PC-9 (cell line): Measurements from ENCODE around the gene POU6F2. TPM values are rescaled to one million over a fixed set of nuclear protein-coding genes. Genes with fewer than 3 reads are reported as not detected.

Experiments
- BruUV-seq: library from RNA; stranded (reverse); fragments of 400-500 nt; replicated peaks from 2 replicates; lab custom pipeline; 2021; lab: Mats Ljungman, UMichigan
- CTCF ChIA-PET: fragments of 300-600 bp; sonication (Branson Sonifier 250); formaldehyde crosslinking; loops from one replicate; lab custom pipeline; 2022; ENCODE audit warnings: antibody characterized with exemption; lab: Charles Lee
- POLR2A ChIA-PET: fragments of 300-600 bp; sonication (Branson Sonifier 250); formaldehyde crosslinking; loops from one replicate; lab custom pipeline; 2022; ENCODE audit warnings: antibody characterized with exemption; ENCODE audit not compliant: unreplicated experiment; lab: Charles Lee
- DNase-seq, 2 experiments: peaks; one replicate each; pipeline versions ENCODE4 v3.0.0 to v3.0.0-alpha.2; 2015 to 2022; ENCODE audit warnings: mixed read lengths in 1 of 2
- H2AFZ ChIP-seq: fragments of 200-600 bp; sonication (generic); 2 replicates; pipeline ENCODE4 v1.8.1; 2017; ENCODE audit warnings: antibody characterized with exemption
- H3F3A ChIP-seq: fragments of 200-600 bp; sonication (generic); 2 replicates; pipeline ENCODE4 v1.8.1; 2017; ENCODE audit warnings: antibody characterized with exemption, mild to moderate bottlenecking, low read depth; ENCODE audit not compliant: insufficient read depth
- H3K27ac ChIP-seq: fragments of 200-600 bp; sonication (generic); 2 replicates; pipeline ENCODE4 v1.6.1; 2016; ENCODE audit warnings: mixed run types
- H3K27me3 ChIP-seq: fragments of 200-600 bp; sonication (generic); 2 replicates; pipeline ENCODE4 v1.6.1; 2016; ENCODE audit warnings: low read depth, mixed run types; ENCODE audit not compliant: insufficient read depth
- H3K36me3 ChIP-seq: fragments of 200-600 bp; sonication (generic); 2 replicates; pipeline ENCODE4 v1.6.1; 2016; ENCODE audit warnings: low read depth, mixed run types
- H3K4me1 ChIP-seq: fragments of 200-600 bp; sonication (generic); replicated peaks from 2 replicates; pipeline ENCODE4 v1.6.1; 2016; ENCODE audit warnings: mixed run types; ENCODE audit not compliant: insufficient read depth
- H3K4me2 ChIP-seq: fragments of 200-600 bp; sonication (generic); 2 replicates; pipeline ENCODE4 v1.6.1; 2017; ENCODE audit warnings: mixed run types
- H3K4me3 ChIP-seq: fragments of 200-600 bp; sonication (generic); 2 replicates; pipeline ENCODE4 v1.6.1; 2016; ENCODE audit warnings: mixed run types
- H3K79me2 ChIP-seq: fragments of 200-600 bp; sonication (generic); 2 replicates; pipeline ENCODE4 v1.6.1; 2017; ENCODE audit warnings: low read depth, mixed run types
- H3K9me2 ChIP-seq: fragments of 200-600 bp; sonication (generic); 2 replicates; pipeline ENCODE4 v1.8.1; 2017; ENCODE audit warnings: mild to moderate bottlenecking; ENCODE audit not compliant: insufficient read depth
- H3K9me3 ChIP-seq: fragments of 200-600 bp; sonication (generic); 2 replicates; pipeline ENCODE4 v1.8.1; 2016; ENCODE audit warnings: low read depth; ENCODE audit not compliant: insufficient read depth
- H4K20me1 ChIP-seq: fragments of 200-600 bp; sonication (generic); 2 replicates; pipeline ENCODE4 v1.8.1; 2017; ENCODE audit not compliant: insufficient read depth
- CTCF ChIP-seq: fragments of 200-600 bp; sonication (generic); conservative IDR thresholded peaks from 2 replicates; pipeline ENCODE4 v1.6.1; 2017; ENCODE audit warnings: mixed run types, antibody characterized with exemption, mild to moderate bottlenecking, moderate library complexity
- EZH2 ChIP-seq: fragments of 200-600 bp; sonication (generic); IDR thresholded peaks from 2 replicates; pipeline ENCODE4 v1.8.0; 2017; ENCODE audit warnings: antibody characterized with exemption, low read depth
- intact Hi-C: fragments of 100-400 bp; cut with micrococcal nuclease; formaldehyde crosslinking; loops from one replicate; pipeline ENCODE4 v1.10.0; 2022; ENCODE audit not compliant: unreplicated experiment
- total RNA-seq: library from RNA; stranded (reverse); gene quantifications from 2 replicates; pipeline ENCODE4 v1.2.3, GENCODE V29; 2021

The POU6F2 gene
- total RNA-seq, 1 experiment from 2014 or later: not detected

GRCh38 chr7:39510864-39511354, 533.2 kb downstream of the POU6F2 start:
- Histone ChIP-seq H3K27ac (no peak overlapping the region), H3K27me3 (no peaks in the 10 kb centered on the region), H2AFZ (no peak overlapping the region), H3K4me3 (no peak overlapping the region), H3K36me3 (no peaks in the 10 kb centered on the region), H3K79me2 (no peaks in the 10 kb centered on the region), H3K9me2 (no peaks in the 10 kb centered on the region), H3F3A (no peaks in the 10 kb centered on the region), H3K4me1 (0 out of 2 replicates have a peak, but pooled peaks cover under 1% of the 10 kb centered on the region), H4K20me1 (no peaks in the 10 kb centered on the region), H3K4me2 (no peak overlapping the region), H3K9me3 (no peaks in the 10 kb centered on the region)
- BruUV-seq: no TSS peak
- peak in 1 of 2 experiments; percentile 66 for DNase-seq
- intact Hi-C loops: no loop called here
- POLR2A ChIA-PET: interaction anchor here (0.7 kb wide), 1 partner anchor 1052 kb away, joined by 4 read pairs; no protein-coding TSS in a partner anchor
- CTCF ChIA-PET: no interaction called here
- TF ChIP-seq EZH2 (no peak), CTCF (no peak)

GRCh38 chr7:39515534-39516228, 538.0 kb downstream of the POU6F2 start:
- DNase-seq: no peak
- BruUV-seq: no TSS peak
- Histone ChIP-seq H3K27me3 (no peaks in the 10 kb centered on the region), H3K36me3 (no peaks in the 10 kb centered on the region), H2AFZ (no peak overlapping the region), H3K9me3 (no peaks in the 10 kb centered on the region), H3K27ac (no peak overlapping the region), H3K4me1 (no peaks in the 10 kb centered on the region), H3K4me2 (no peak overlapping the region), H3F3A (no peaks in the 10 kb centered on the region), H3K9me2 (no peaks in the 10 kb centered on the region), H3K4me3 (no peak overlapping the region), H4K20me1 (no peaks in the 10 kb centered on the region), H3K79me2 (no peaks in the 10 kb centered on the region)
- ChIA-PET CTCF (interaction anchor here (0.6 kb wide), 1 partner anchor 699 kb away, joined by 3 read pairs; no protein-coding TSS in a partner anchor), POLR2A (no interaction called here)
- no peak for TF ChIP-seq CTCF
- no peak for TF ChIP-seq EZH2
- intact Hi-C loops: no loop called here

GRCh38 chr7:39516498-39516897, 538.8 kb downstream of the POU6F2 start:
- ChIA-PET CTCF (interaction anchor here (0.6 kb wide), 1 partner anchor 699 kb away, joined by 3 read pairs; no protein-coding TSS in a partner anchor), POLR2A (no interaction called here)
- TF ChIP-seq CTCF: no peak
- no peak for DNase-seq
- H2AFZ ChIP-seq: no peak overlapping the region
- H3K9me2 ChIP-seq: no peaks in the 10 kb centered on the region
- no peak overlapping the region for H3K4me2 ChIP-seq
- no peaks in the 10 kb centered on the region for H4K20me1 ChIP-seq
- H3K27ac ChIP-seq: no peak overlapping the region
- intact Hi-C loops: no loop called here
- H3K79me2 ChIP-seq: no peaks in the 10 kb centered on the region
- no peaks in the 10 kb centered on the region for H3K27me3 ChIP-seq
- H3F3A ChIP-seq: no peaks in the 10 kb centered on the region
- no peaks in the 10 kb centered on the region for H3K4me1 ChIP-seq
- BruUV-seq: no TSS peak
- no peaks in the 10 kb centered on the region for H3K9me3 ChIP-seq
- no peak overlapping the region for H3K4me3 ChIP-seq
- no peaks in the 10 kb centered on the region for H3K36me3 ChIP-seq
